ENCODE data around the gene DENND4C.
"Not testable (repeated sequence)": the region's sequence is repeated elsewhere in the genome, so short reads cannot be mapped to it uniquely, and the experiment has no call there.

The DENND4C gene

DNA sequence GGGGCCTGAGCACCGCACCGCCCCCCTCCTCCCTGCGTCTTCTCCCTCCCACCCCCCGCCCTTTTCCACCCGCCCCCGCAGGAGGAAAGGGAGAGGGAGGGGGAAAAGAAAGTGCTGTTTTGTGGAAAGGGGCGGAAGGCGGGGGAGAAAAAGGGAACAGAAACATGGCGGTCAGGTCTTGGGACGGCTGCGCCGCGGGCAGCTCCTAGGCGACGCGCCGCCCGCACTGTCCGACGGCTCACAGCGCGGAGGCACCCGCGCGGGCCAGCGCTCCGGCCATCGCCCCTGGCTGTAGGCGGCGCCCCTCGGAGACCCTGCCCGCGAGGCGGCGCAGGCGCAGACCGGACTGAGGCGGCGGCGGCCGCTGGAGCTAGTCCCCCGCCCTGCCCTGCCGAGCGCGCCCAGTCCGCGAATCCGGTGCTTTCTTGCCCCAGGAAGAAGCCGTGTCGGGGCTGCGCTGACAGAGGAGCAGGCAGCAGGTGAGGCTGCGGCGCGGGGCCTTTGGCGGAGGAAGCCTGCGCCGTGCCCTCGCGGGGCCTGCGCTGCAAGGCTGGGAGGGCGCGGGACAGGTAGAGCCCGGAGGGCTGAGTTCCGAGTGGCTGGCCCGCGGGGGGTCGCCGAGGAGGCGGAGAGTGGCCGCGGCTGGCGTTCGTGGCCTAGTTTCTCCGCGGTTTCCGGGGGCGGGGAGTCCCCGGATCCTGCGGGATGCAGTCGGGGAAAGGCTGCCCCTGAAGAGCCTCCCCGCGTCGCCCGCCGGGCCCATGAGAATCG, at the start of gene DENND4C:
Gene DENND4C (plus strand): TSS at position 339 of the 771 bp plus-strand sequence. CDS start 45,482 bp downstream, outside the sequence.
- H3K4me1 Mint-ChIP-seq = peaks cover 13% of the 10 kb centered on the region
- H3K9me3 Mint-ChIP-seq = no peaks in the 10 kb centered on the region
- H3K4me3 Mint-ChIP-seq = no peak within 1 kb of the TSS
- H3K27ac Mint-ChIP-seq = no peak within 1 kb of the TSS
- peak; percentile 92 for ATAC-seq
- no peaks in the 10 kb centered on the region for H3K27me3 Mint-ChIP-seq
- H3K36me3 Mint-ChIP-seq = no peaks in the 10 kb centered on the region

DNA sequence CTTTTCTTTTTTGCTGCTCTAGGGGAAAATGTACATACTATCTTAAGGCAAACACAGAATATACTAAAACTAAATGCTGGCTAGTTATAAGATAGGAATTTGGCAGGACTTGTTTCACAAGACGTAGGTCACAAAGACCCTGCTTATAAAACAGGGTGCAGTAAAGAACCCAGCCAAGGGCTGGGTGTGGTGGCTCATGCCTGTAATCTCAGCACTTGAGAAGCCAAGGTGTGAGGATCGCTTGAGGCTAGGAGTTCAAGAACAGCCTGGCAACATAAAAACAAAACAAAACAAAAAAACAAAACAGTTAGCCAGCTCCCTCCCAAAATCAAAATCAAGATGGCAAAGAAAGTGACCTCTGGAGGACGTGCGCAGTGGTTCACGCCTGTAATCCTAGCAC, 49.5 kb upstream of the DENND4C start:
- Mint-ChIP-seq H3K4me1 (peaks cover 11% of the 10 kb centered on the region), H3K9me3 (no peaks in the 10 kb centered on the region), H3K27ac (no peak overlapping the region), H3K4me3 (no peak overlapping the region), H3K36me3 (no peaks in the 10 kb centered on the region), H3K27me3 (no peaks in the 10 kb centered on the region)
- ATAC-seq = no peak

DNA sequence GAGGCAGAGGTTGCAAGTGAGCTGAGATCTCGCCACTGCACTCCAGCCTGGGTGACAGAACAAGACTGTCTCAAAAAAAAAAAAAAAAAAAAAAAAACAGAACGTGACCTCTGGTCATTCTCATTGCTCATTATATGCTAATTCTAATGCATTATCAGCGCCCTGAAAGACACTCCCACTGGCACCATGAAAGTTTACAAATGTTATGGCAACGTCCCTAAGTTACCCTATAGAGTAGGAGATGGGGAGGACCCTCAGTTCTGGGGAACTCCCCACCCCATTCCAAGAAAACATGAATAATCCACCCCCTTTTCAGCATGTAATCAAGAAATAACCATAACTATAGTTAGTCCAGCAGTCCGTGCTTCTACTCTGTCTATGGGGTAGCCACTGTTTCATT, 48.9 kb upstream of the DENND4C start:
- Mint-ChIP-seq H3K4me3 (no peak overlapping the region), H3K27me3 (no peaks in the 10 kb centered on the region), H3K27ac (no peak overlapping the region), H3K4me1 (peaks cover 11% of the 10 kb centered on the region), H3K36me3 (no peaks in the 10 kb centered on the region), H3K9me3 (no peaks in the 10 kb centered on the region)
- no peak for ATAC-seq

DNA sequence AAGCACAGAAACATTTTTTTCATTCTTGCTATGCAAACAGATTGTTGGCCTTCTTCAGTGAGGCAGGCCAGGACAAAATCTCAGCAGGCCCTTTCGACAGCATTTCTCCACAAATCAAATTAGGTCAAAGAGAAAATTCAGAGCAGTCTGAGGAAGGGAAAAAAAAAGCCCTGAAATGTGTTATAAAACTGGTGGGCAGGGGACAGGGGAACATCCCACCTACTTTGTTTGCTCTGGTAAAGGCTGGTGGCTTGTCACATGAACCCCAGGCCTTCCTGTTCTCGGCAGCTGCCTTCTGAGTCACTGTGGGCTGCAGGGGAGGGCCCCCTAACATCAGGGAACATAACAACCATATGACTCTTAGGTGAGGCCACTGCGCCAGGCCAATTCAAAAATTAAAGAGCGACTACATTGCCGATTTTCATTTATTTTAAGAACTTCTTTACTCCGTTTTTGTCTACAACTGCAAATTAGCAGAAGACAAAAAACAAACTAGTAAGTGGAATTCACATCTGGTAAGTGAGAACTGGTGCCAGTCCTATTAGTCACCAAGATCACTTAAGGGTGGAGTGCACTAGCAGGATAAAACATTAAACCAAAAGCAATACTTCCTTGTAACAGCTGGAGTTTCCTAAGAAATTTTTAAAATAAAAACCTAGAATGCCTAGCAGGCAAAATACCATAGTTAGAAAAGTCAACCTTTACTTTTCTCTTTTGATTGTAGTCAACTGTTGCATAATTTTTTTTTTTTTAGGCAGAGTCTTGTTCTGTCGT, 46.2 kb upstream of the DENND4C start:
- H3K36me3 Mint-ChIP-seq = no peaks in the 10 kb centered on the region
- no peaks in the 10 kb centered on the region for H3K9me3 Mint-ChIP-seq
- peaks cover 11% of the 10 kb centered on the region for H3K4me1 Mint-ChIP-seq
- no peaks in the 10 kb centered on the region for H3K27me3 Mint-ChIP-seq
- peak overlapping the region; percentile 93 for H3K27ac Mint-ChIP-seq
- ATAC-seq = peak; percentile 99
- peak overlapping the region; percentile 11 for H3K4me3 Mint-ChIP-seq

DNA sequence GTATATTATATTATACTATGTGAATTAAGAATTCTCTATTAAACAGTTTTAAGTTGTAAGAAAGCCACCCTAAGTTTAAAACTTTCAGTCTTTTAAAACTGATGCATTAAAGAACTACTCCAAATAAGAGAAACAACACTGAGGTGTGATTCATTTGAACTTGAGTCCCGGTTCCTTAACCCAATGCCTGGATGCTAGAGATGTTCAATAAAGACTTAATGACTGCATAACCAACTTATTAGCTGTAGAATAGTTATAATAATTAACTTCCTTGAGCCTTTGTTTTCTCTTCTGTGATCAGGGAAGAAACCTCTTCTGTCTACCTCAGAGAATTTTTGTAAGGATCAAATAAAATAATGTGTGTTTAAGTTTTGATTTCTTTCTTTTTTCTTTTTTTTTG, 45.3 kb upstream of the DENND4C start:
- ATAC-seq = no peak
- no peak overlapping the region for H3K4me3 Mint-ChIP-seq
- H3K27me3 Mint-ChIP-seq = no peaks in the 10 kb centered on the region
- peaks cover 11% of the 10 kb centered on the region for H3K4me1 Mint-ChIP-seq
- no peaks in the 10 kb centered on the region for H3K36me3 Mint-ChIP-seq
- no peaks in the 10 kb centered on the region for H3K9me3 Mint-ChIP-seq
- peak overlapping the region; percentile 93 for H3K27ac Mint-ChIP-seq

DNA sequence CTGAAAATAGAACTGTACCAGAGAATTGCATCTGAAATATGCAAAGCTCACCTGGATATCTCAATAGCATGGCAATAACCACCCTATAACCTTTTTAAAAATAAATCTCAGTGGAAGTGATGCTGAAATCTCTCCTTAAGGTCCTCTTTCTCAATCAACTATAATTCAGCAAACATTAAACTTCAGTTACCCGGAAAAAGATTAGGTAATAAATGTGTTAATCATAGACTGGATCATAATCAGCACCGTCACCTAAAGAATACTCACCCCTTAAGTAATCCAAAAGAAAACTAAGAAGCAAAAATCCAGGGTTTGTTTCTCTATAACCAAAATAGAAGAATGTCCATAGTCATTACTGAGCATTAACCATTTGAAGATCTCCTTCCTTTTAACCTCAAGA, 44.3 kb upstream of the DENND4C start:
- H3K4me1 Mint-ChIP-seq = peaks cover 11% of the 10 kb centered on the region

DNA sequence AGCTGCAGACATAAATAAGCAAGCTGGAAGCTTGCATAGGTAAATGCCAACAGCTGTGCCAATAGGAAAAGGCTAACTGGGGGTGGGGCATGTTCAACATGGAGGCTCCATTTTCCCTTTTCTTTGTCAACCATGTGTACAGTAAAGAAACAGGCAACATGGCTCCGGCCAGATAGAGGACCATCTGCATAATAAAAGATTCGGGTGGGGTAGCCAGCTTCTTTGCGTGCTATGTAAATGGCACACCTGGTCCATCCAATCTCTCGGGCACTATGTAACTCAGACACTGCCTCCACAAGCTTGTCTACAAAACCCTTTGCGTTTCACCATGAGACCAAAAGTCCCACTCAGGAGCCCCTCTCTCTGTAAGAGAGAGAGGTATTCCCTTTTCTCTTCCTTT, 41.7 kb upstream of the DENND4C start:
- Mint-ChIP-seq H3K27ac (no peak overlapping the region), H3K27me3 (no peaks in the 10 kb centered on the region), H3K9me3 (no peaks in the 10 kb centered on the region), H3K36me3 (no peaks in the 10 kb centered on the region), H3K4me1 (peaks cover 8% of the 10 kb centered on the region), H3K4me3 (no peak overlapping the region)
- ATAC-seq = no peak

More for the DNA sequence above, 44.3 kb upstream of the DENND4C start:
- Mint-ChIP-seq H3K36me3 (no peaks in the 10 kb centered on the region), H3K4me3 (no peak overlapping the region), H3K9me3 (no peaks in the 10 kb centered on the region), H3K27ac (no peak overlapping the region), H3K27me3 (no peaks in the 10 kb centered on the region)
- no peak for ATAC-seq

DNA sequence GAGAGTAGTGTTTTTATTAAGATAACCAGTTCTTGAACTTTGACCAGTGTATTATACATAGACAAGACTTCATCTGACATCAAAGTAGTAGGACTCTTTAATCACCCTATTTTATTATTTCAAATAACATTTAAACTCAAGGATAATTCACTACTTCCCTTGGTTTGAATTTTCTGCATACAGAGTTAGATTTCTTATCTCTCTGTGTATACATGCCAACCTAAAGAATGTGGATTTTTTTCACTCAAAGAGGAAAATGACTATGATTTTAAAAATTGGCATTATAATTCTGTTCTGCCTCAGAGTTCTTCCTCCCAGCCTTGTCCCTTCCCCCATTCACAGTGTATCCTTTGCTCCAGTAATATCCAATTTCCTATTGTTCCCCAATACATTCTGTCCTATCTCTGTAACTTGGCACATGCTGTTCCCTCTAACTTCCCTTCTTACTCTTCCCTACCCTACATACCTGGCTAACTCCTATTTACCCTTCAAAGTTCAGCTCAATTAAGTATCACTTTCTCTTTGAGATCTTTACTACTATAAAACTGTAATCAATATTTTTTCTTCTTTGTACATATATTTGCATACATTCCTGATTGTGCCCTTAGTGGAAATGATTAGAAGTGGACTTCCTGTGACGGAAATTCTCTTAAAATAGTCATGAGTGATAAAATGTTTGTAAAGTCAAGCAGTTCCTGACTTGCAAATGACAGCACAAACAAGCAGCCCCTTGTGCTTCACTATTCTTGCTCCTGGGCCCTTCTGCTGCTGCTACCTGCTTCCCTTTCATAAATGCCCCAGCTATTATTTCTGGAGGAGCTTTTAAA, 38.1 kb upstream of the DENND4C start:
- no peak for ATAC-seq
- no peaks in the 10 kb centered on the region for H3K27me3 Mint-ChIP-seq
- no peaks in the 10 kb centered on the region for H3K4me1 Mint-ChIP-seq
- H3K27ac Mint-ChIP-seq = no peak overlapping the region
- no peaks in the 10 kb centered on the region for H3K36me3 Mint-ChIP-seq
- H3K9me3 Mint-ChIP-seq = no peaks in the 10 kb centered on the region
- no peak overlapping the region for H3K4me3 Mint-ChIP-seq

DNA sequence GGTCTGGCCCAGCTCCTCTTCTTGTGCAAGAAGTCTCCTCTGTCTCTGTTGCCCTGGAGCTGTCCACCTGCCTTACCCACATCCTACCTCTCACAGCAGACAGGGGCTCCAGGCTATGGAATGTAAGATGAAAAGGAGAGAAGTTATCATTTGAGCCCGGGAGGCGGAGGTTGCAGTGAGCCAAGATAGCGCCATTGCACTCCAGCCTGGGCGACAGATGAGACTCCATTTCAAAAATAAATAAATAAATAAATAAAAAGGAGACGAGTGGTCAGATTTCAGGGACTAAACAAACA, 37.5 kb upstream of the DENND4C start:
- Mint-ChIP-seq H3K27ac (no peak overlapping the region), H3K36me3 (no peaks in the 10 kb centered on the region), H3K4me1 (no peaks in the 10 kb centered on the region), H3K9me3 (no peaks in the 10 kb centered on the region), H3K27me3 (no peaks in the 10 kb centered on the region), H3K4me3 (no peak overlapping the region)
- ATAC-seq = no peak

DNA sequence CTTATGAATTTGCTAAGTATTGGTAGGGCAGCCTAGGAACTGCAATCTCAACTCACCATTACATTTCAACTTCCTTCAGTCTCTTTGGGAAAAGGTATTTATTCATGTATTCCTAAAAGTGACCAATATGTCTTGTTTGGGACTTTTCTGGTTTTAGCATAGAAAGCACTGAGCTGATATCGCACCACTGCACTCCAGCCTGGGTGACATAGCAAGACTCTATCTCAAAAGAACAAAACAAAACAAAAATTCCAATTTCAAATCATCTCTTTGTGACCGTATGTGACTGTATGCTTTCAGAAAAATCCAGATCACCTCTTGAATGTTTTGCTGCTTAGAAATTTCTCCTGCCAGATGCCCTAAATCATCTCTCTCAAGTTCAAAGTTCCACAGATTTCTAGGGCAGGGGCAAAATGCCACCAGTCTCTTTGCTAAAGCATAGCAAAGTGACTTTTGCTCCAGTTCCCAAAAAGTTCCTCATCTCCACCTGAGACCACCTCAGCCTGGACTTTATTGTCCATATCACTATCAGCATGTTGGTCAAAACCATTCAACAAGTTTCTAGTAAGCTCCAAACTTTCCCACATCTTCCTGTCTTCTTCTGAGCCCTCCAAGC, 37.0 kb upstream of the DENND4C start:
- H3K4me1 Mint-ChIP-seq, H3K4me3 Mint-ChIP-seq, H3K27ac Mint-ChIP-seq, H3K27me3 Mint-ChIP-seq, H3K36me3 Mint-ChIP-seq, H3K9me3 Mint-ChIP-seq, ATAC-seq: not testable (repeated sequence)

DNA sequence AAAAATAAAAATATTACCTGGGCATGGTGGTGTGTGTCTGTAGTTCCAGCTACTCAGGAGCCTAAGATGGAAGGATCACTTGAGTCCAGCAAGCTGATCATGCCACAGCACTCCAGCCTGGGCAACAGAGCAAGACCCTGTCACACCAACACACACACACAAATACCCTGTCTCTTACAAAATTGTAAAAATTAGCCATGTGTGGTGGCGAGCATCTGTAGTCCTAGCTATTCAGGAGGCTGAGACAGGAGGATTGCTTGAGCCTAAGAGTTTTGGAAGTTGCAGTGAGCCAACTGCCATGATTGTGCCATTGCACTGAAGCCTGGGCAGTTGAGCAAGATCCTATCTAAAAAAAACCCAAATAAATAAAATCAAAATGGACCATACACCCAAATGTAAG, 32.1 kb upstream of the DENND4C start:
- Mint-ChIP-seq H3K4me1 (no peaks in the 10 kb centered on the region), H3K36me3 (no peaks in the 10 kb centered on the region), H3K9me3 (no peaks in the 10 kb centered on the region), H3K4me3 (no peak overlapping the region), H3K27ac (no peak overlapping the region), H3K27me3 (no peaks in the 10 kb centered on the region)
- no peak for ATAC-seq

DNA sequence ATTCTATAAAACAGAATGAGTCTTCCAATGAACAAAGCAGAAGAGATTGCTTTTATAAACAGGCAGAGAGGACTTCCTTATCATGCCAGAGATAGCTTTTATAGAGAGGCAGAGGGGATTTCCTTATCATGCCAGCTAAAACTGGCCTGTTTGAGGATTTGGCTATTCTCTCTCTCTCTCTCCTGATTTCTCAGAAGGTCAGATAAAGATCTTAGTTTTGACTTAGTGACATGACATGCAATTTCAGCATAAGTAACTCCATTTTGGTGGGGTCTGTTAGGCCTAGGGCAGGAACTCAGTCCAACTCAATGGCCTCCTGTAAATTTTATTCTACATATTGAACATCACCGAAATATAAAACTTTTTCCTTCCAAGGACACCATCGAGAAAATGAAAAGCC, 31.5 kb upstream of the DENND4C start:
- no peaks in the 10 kb centered on the region for H3K4me1 Mint-ChIP-seq
- H3K27ac Mint-ChIP-seq = no peak overlapping the region
- H3K9me3 Mint-ChIP-seq = no peaks in the 10 kb centered on the region
- H3K4me3 Mint-ChIP-seq = no peak overlapping the region
- no peaks in the 10 kb centered on the region for H3K36me3 Mint-ChIP-seq
- ATAC-seq = no peak
- H3K27me3 Mint-ChIP-seq = no peaks in the 10 kb centered on the region

DNA sequence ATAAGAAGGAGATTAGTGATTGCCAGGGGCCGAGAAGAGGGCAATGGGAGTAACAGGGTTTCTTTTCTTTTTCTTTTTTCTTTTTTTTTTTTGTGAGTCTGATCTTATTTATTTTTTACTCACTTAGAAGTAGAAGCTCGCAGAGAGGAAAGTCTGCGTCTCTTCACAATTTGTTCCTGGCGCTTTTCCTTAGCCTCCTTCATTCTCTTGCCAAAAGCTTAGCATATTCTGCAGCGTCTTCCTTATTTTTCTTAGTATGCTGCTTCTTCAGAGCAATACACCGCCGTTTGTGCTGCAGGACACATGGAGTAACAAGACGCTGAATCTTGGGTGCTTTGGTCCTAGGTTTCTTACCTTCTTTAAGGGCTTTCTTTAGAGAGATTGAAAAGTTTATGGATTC, 30.3 kb upstream of the DENND4C start:
- no peaks in the 10 kb centered on the region for H3K4me1 Mint-ChIP-seq
- H3K27me3 Mint-ChIP-seq = no peaks in the 10 kb centered on the region
- no peaks in the 10 kb centered on the region for H3K36me3 Mint-ChIP-seq
- no peaks in the 10 kb centered on the region for H3K9me3 Mint-ChIP-seq
- no peak for ATAC-seq
- no peak overlapping the region for H3K4me3 Mint-ChIP-seq
- no peak overlapping the region for H3K27ac Mint-ChIP-seq

DNA sequence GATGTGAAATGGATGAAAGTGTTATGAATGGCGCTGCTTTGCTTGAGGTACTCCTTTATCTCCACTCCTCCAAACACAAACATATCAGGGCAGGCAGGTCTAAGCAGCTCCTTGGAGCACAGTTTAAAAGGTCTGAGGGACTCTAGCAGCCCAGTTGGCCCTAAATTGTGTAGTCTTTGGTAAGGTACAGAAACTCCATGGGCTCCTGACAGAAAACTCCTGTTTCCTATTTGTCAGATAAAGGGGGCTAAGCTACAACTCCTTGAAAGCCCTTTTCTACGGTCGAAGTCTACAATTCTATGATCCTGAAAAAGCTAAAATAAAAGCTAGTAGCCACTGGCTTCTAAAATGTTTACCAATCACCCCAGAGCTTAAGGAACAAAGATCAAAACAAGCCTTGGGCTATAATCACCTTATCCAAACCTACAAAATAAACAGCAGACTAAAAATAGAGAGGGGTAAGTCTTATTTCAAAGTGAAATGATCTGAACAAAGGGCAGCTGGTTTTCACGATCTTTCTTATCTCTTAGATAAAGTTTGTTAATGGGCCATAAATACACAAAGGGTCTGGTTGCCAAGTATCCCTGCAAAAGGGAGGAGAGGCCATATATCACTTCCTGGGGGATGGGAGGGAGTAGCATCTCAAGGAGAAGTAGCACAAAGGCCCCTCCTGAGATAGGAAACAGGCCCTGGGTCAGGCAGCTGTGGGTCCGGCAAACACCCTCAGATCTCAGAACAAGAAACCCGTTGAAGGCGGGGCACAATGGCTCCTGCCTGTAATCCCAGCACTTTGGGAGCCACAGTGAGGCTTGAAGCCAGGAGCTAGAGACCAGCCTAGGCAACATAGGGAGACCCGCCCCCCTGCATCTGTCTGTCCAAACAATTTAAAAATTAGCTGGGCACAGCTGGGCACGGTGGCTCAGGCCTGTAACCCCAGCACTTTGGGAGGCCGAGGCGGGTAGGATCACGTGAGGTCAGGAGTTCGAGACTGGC, 28.3 kb upstream of the DENND4C start:
- H3K4me1 Mint-ChIP-seq = no peaks in the 10 kb centered on the region
- H3K27ac Mint-ChIP-seq = no peak overlapping the region
- H3K4me3 Mint-ChIP-seq = no peak overlapping the region
- H3K36me3 Mint-ChIP-seq = no peaks in the 10 kb centered on the region
- H3K27me3 Mint-ChIP-seq = no peaks in the 10 kb centered on the region
- no peak for ATAC-seq
- H3K9me3 Mint-ChIP-seq = no peaks in the 10 kb centered on the region

All from stimulated activated memory B cell treated with anti-CD40 and anti-IgM and Interleukin-4, amounts not matched to agents 10 μg/mL and 1 μg/mL and 100 μg/mL, for 72 hours (primary cell).